HG03095 (cell line): ENCODE measurements around the gene DLGAP1.

Source experiments
- ATAC-seq: cut with Tn5 transposase; IDR thresholded peaks from one replicate; pipeline ENCODE4 v1.9.1; 2021; ENCODE audit warnings: moderate library complexity; ENCODE audit not compliant: unreplicated experiment

The DLGAP1 gene

DNA sequence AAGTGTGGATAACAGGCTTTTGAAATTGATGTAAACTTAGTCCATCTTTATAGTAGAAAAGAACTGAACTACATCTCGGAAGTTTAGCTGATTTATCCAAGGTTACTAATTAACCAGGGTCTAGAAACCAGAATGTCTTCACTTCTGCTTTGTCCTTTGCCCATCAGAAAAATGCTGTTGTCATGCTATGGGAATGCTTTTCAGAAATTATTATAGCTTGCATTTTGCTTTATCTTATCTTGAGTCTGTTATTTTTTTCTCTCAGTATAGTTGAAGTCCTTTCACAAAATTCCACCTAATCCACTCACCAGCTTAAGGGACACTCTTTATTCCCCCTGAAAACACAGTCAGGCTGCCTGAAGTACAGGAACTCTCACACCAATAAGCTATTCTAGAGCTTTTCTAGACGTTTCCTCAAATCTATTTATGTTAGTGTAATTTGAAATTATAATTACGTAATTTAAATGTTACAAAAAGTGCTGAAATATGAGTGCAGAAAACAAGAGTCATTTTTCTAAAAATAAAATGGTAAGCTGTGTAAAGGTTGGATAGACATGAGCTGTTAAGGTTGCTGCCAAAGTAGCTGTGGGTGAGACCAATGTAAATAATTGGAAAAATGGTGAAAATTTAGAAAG is 548.9 kb downstream of the DLGAP1 start:
- ATAC-seq = no peak

GRCh38 chr18:3903337-3903736 is 551.8 kb downstream of the DLGAP1 start:
- no peak for ATAC-seq

- ATAC-seq = no peak
Measured at GRCh38 chr18:3902676-3903075, 552.4 kb downstream of the DLGAP1 start.

- ATAC-seq = no peak
Measured at GRCh38 chr18:3901811-3902210, 553.3 kb downstream of the DLGAP1 start.

- ATAC-seq = no peak
Measured at GRCh38 chr18:3901042-3901441, 554.1 kb downstream of the DLGAP1 start.

DNA sequence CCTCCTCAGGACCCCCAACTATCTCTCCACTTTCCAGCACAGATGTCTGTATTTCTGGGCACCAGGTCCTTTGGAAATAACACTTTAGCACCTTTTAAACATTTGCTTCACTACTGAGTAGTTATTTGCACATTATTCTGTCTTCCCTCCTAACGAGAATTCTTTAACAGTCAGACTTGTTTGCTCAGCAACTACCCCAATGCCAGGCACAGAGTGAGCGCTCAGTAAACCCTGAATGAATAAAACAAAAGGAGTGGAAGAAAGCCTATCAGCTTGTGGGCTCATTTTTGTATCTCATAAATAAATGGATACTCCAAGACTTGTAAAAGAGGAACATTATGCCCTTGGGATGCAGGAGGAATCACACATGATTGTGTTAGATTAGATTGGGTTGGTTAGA is 554.8 kb downstream of the DLGAP1 start:
- no peak for ATAC-seq

GRCh38 chr18:3898861-3899613 is 556.1 kb downstream of the DLGAP1 start:
- no peak for ATAC-seq

- ATAC-seq = no peak
Measured at GRCh38 chr18:3892152-3892551, 563.0 kb downstream of the DLGAP1 start.

GRCh38 chr18:3891245-3891644 is 563.9 kb downstream of the DLGAP1 start:
- no peak for ATAC-seq

DNA sequence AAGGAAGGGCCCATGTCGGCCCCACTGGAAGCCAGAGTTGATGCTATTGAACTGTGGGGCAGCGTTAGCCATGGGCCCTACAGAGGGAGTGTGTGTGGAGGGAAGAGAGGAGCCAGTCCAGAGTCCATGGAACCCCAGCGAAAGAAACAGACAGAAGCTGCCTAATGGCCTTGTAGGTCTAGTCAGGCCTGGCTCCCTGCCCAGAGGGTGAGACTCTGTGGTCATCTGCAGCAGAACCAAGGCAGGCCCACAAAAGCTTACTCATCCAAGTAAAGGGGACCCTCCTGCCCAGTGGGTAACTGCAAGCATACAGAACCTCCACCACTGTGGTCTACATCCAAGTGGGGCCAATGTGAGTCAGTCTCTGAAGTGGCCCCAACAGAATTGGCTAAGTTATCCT is 565.3 kb downstream of the DLGAP1 start:
- ATAC-seq = no peak

DNA sequence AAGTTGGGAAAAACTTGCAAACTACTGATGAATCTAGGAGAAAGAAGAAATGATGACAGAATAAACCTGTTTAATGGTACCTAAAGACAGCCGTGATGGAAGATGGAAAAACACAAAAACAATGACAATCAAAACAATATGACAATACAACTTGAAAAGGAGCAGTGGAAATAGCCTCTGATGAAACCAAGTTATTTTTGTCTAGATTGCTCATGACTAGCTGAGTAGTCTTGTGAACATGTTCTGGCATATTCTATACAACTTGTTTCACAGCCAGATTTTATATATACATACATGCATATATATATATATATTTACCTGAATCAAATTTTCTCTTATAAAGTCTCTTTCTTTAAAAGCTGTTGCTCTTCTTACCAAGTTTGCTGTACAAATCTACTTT is 566.0 kb downstream of the DLGAP1 start:
- no peak for ATAC-seq

DNA sequence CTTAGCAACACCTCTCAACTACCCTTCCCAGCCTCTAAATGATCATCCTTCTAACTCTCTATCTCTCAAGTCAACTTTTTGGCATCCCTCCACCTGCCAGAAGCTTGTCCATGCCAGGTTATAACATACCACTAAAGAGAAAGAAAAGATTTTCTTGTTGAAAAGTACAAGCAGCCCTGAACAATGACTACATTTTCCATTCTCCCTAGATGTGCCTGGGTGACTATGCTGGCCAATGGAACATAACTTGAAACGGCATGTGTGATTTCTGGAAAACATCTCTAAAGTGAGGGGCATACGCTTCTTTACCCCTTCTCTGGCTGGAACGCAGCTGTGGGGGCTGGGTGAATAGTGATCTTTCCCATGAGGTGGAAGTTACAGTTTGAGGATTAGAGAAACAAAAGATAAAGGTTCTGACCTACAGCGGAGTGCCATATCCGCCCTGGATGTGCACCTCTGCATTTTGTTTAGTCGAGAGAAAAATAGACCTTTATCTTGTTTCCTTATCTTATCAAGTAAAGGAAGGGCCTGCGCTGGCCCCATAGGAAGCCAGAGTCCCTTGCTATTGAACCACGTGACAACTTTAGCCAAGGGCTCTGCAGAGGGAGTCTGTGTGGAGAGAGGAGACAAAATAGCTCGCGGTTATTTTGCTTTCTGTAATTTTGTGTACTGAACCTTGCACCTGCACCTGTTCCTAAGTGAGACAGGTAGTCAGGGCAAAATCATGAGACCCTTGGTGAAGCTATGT is 568.4 kb downstream of the DLGAP1 start:
- ATAC-seq = no peak

- ATAC-seq = no peak
Measured at GRCh38 chr18:3885209-3885792, 569.8 kb downstream of the DLGAP1 start.

DNA sequence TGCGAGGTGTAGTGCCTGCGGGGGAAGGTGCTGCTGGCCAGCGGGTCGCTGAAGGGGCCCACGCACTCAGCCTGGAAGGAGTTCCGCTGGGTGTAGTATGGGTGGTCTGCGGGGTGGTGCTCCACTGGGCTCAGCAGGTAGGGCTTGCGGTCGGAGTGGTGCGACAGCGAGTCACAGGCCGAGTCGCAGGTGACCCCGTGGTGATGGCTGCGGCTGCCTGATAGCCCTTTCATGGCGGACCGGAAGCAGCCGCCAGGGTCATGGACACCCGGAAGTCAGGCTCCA is 575.3 kb downstream of the DLGAP1 start:
- ATAC-seq = no peak

- no peak for ATAC-seq
Measured at GRCh38 chr18:3879114-3879835, 575.8 kb downstream of the DLGAP1 start.

DNA sequence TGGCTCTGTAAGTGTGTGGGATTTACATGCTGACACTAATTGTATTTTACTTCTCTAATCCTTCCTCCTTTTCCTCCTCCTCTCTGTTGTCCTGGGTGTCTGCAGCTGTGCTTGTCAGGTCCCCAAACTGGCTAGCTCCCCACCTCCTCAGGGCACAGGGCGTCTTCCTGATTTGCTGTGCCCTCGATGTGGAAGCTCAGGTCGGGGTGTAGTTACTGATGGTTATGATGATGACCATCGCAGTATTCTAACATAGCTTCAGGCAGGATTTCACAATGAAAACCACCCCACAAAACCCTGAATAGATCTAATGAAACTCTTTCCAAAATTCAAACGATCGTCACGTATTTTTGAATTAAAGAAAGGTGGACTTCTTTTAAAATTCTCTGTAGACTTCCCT is 576.7 kb downstream of the DLGAP1 start:
- ATAC-seq = no peak

DNA sequence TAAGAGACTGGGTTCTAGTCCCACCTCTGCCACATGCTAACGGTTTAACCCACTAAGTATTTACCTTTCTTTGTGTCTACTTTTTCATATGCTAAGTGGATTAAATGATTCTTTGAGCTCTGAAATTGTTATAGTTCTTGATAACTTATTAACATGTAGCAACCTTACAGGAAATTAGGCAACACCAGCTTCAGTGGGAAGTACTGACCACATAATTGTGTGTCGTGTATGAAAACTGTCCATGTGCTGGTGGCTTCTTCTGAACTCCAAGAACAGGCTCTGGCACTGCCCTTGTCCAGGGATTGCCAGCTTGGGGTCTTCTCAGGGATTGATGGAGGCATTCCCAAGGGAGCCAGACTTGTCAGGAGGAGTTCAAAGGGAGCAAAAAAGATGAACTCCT is 577.4 kb downstream of the DLGAP1 start:
- no peak for ATAC-seq

DNA sequence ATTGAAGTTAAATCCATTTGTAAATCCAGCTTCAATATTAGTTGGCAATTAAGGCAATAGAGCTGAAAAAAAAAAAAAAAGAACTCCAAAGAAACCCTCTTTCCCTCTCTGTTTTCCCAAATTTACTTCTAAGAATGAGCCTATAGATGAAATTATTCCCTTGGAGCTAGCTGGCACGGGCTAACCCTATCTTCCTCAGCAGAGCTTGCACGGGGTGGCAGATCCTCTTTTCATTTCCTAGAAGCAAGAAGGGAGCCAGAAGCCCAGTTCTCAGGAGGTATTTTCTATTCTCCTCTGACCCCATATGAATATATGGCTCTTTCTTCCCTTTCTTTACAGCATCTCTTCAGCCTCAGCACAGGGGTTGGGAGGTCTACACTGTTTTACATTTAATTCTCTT is 579.1 kb downstream of the DLGAP1 start:
- no peak for ATAC-seq

DNA sequence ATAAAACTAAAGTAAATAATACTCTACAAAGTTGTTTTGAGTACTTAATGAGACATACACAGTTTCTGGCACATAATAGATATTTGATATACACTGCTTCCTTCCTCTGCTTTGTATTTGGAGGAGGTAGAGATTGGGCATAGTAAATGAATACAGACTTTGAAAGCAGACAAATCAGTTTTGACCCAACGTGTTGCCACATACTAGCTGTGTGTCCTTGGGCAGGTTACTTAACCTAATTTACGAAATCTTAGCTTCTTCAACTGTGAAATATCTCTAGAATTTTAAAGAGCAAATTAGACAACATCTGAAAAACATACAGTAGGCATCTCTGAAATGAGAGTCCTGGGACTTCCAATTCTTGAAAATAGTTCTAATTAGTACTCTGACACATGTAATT is 579.7 kb downstream of the DLGAP1 start:
- ATAC-seq = no peak

DNA sequence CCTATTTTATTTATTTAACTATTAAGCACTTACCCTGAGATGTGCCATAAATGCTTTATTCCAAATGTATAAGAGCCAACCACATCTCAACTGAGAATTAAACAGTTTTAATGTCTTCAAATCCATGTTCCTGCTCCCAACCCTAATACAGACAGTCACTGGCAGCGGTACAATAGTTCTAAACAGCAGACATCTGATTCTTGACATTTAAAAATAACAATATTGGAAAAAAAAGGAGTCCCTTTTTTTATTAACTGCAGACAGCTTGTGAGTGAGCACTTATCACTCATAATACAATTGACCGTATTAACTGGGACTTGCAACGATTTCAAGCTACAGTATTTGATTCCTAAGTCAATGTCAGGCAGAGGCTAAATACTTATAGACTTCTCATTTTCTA is 580.5 kb downstream of the DLGAP1 start:
- ATAC-seq = no peak

- ATAC-seq = no peak
Measured at GRCh38 chr18:3874125-3874524, 581.0 kb downstream of the DLGAP1 start.
